Kidney epithelial cell (primary cell): Measurements from ENCODE around the gene MARS1. TPM values are rescaled to one million over a fixed set of nuclear protein-coding genes. Genes with fewer than 3 reads are reported as not detected.

Experiments
- DNase-seq: peaks from one replicate; pipeline ENCODE4 v3.0.0-alpha.2; 2010; ENCODE audit warnings: low read depth
- H3K27me3 ChIP-seq: 2 replicates; pipeline ENCODE4 v1.6.0; 2011; ENCODE audit warnings: low read length; ENCODE audit not compliant: control insufficient read depth, insufficient read depth
- H3K36me3 ChIP-seq: 2 replicates; pipeline ENCODE4 v1.5.1; 2011; ENCODE audit warnings: low read length; ENCODE audit not compliant: control insufficient read depth, insufficient read depth
- H3K4me3 ChIP-seq: 2 replicates; pipeline ENCODE4 v1.5.1; 2011; ENCODE audit warnings: low read depth, mild to moderate bottlenecking, control low read depth, low read length
- CTCF ChIP-seq: IDR thresholded peaks from 2 replicates; pipeline ENCODE4 v1.5.1; 2011; ENCODE audit warnings: mild to moderate bottlenecking, moderate library complexity, low read length, control low read depth, inconsistent platforms; ENCODE audit not compliant: insufficient read depth, poor library complexity, severe bottlenecking
- total RNA-seq: library from RNA; depleted of rRNA; stranded (reverse); fragments of >200 nt; gene quantifications from 2 replicates; pipeline ENCODE4 v1.2.3, GENCODE V29; 2015

MARS1 gene
- total RNA-seq, 1 donor from 2014 or later = 268 TPM

GRCh38 chr12:57481671-57482070 is 6.2 kb upstream of the MARS1 start:
- no peak for DNase-seq
- Histone ChIP-seq H3K27me3 (peaks cover 15% of the 10 kb centered on the region), H3K4me3 (no peak overlapping the region), H3K36me3 (no peaks in the 10 kb centered on the region)
- no peak for TF ChIP-seq CTCF

DNA sequence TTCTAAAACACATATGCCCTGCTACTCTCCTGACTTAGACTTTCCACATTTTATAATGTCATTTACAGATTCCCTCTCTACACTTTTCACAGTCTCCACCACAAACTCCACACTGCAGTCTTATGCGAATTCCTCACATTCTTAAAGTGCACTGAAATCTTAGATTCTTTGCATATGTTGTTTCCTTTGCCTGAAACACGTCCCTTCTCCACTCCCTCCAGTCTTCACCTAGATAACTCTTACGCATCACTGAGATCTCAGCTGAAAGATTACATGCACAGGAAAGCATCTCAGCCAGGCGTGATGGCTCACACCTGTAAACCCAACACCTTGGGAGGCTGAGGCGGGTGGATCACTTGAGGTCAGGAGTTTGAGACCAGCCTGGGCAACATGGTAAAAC is 4.4 kb upstream of the MARS1 start:
- peaks cover 7% of the 10 kb centered on the region for H3K27me3 ChIP-seq
- TF ChIP-seq CTCF = no peak
- no peak overlapping the region for H3K4me3 ChIP-seq
- peak; percentile 54 for DNase-seq
- H3K36me3 ChIP-seq = no peaks in the 10 kb centered on the region

DNA sequence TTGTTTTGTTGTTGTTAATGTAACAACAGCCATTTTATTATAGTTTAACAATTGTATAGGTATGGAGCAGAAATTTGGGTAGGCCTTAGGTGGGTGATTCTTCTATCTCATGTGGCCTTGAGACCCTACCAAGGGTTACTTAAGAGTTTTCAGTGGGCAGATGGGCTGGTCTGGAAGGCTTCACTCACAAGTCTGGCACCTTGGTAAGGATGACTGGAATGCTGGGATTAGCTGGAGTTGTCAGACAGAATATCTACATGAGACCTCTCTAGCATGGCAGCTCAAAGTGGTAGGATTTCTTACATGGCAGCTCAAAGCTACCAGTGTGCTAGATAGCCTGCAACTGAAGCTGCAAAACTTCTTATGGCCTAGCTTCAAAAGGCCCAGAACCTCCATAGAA is 2.2 kb upstream of the MARS1 start:
- peaks cover 3% of the 10 kb centered on the region for H3K27me3 ChIP-seq
- peaks cover 1% of the 10 kb centered on the region for H3K36me3 ChIP-seq
- H3K4me3 ChIP-seq = no peak overlapping the region
- no peak for TF ChIP-seq CTCF
- no peak for DNase-seq

GRCh38 chr12:57487055-57487596 is 742 bp upstream of the MARS1 start:
- no peak for DNase-seq
- H3K36me3 ChIP-seq = peaks cover 1% of the 10 kb centered on the region
- TF ChIP-seq CTCF = no peak
- H3K27me3 ChIP-seq = no peaks in the 10 kb centered on the region
- no peak overlapping the region for H3K4me3 ChIP-seq

DNA sequence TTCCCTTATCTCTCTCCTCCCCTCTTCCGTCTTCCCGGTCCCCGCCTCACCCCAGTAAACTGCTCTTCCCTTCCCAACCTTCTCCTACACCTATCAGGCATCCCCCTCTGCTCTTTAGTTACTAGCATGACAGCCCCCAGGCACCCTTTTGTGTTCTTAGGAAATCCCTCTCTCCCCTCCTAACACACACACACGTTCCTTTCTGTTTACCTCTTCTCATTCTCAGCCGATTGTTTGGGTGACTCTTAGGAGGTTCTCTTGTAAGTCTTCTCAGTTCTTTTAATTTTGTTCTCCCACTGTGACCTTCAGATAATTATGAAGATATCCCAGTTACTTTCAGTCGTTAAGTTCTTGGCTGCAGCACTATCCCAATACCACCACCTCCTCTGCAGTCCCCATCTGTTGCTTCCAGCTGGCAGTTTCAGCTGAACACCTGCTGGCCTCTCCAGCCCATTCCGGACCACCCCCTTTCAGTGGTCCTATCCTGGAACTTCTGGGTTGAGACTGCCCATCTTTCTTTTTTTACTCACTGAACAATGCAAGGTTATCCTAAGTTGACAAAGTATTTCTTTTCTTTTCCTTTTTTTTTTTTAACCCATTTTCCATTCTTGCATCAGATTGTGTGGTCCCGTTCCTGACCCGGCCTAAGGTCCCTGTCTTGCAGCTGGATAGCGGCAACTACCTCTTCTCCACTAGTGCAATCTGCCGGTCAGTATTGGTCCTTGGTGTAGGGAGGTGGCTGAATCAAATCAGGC is 711 bp downstream of the MARS1 start:
- no peaks in the 10 kb centered on the region for H3K27me3 ChIP-seq
- DNase-seq = no peak
- no peak for TF ChIP-seq CTCF
- peak overlapping the region; percentile 70 for H3K4me3 ChIP-seq
- peaks cover 4% of the 10 kb centered on the region for H3K36me3 ChIP-seq
